Activated CD4-positive, alpha-beta T cell treated with anti-CD3 and anti-CD28 coated beads for 36 hours (primary cell): ENCODE measurements around the gene NRN1L. TPM values are rescaled to one million over a fixed set of nuclear protein-coding genes. Genes with fewer than 3 reads are reported as not detected.

ENCODE experiments used
- ATAC-seq: fragments of 200-7000 bp; cut with Tn5 transposase; one replicate; pipeline ENCODE4 v1.10.0; 2021; ENCODE audit warnings: mild to moderate bottlenecking, moderate library complexity
- CTCF ChIA-PET: fragments of 350-600 bp; sonication (Branson Sonifier 250); formaldehyde crosslinking; loops from one replicate; lab custom pipeline; 2021; ENCODE audit warnings: antibody characterized with exemption; lab: Charles Lee
- POLR2A ChIA-PET: fragments of 350-600 bp; sonication (Branson Sonifier 250); formaldehyde crosslinking; loops from one replicate; lab custom pipeline; 2021; ENCODE audit warnings: antibody characterized with exemption, inconsistent platforms; lab: Charles Lee
- DNase-seq: peaks from one replicate; pipeline ENCODE4 v3.0.0-alpha.2; 2020
- H3K27ac Mint-ChIP-seq: one replicate; pipeline ENCODE4 v1.8.0; 2021; ENCODE audit warnings: mixed read lengths
- H3K27me3 Mint-ChIP-seq: one replicate; pipeline ENCODE4 v1.8.0; 2021; ENCODE audit warnings: mixed read lengths
- H3K36me3 Mint-ChIP-seq: one replicate; pipeline ENCODE4 v1.8.0; 2021; ENCODE audit warnings: low read depth, mixed read lengths
- H3K4me1 Mint-ChIP-seq: one replicate; pipeline ENCODE4 v1.8.0; 2021; ENCODE audit warnings: mixed read lengths
- H3K4me3 Mint-ChIP-seq: one replicate; pipeline ENCODE4 v1.8.0; 2021; ENCODE audit warnings: mild to moderate bottlenecking, moderate library complexity, mixed read lengths
- H3K9me3 Mint-ChIP-seq: one replicate; pipeline ENCODE4 v1.8.0; 2021; ENCODE audit warnings: low read depth, mixed read lengths
- intact Hi-C, 2 experiments: fragments of 100-400 bp; cut with DNase I in 1 of 2; cut with micrococcal nuclease in 1 of 2; formaldehyde crosslinking; loops; one replicate each; pipeline versions ENCODE4 v1.14.2 to v1.15.1; 2022 to 2024; cut with DNase I, micrococcal nuclease
- total RNA-seq, 2 experiments: library from RNA; stranded (reverse); gene quantifications; one replicate each; pipeline ENCODE4 v1.2.3, GENCODE V29; 2021

Gene NRN1L
- total RNA-seq, 2 experiments from 2014 or later = not detected

DNA sequence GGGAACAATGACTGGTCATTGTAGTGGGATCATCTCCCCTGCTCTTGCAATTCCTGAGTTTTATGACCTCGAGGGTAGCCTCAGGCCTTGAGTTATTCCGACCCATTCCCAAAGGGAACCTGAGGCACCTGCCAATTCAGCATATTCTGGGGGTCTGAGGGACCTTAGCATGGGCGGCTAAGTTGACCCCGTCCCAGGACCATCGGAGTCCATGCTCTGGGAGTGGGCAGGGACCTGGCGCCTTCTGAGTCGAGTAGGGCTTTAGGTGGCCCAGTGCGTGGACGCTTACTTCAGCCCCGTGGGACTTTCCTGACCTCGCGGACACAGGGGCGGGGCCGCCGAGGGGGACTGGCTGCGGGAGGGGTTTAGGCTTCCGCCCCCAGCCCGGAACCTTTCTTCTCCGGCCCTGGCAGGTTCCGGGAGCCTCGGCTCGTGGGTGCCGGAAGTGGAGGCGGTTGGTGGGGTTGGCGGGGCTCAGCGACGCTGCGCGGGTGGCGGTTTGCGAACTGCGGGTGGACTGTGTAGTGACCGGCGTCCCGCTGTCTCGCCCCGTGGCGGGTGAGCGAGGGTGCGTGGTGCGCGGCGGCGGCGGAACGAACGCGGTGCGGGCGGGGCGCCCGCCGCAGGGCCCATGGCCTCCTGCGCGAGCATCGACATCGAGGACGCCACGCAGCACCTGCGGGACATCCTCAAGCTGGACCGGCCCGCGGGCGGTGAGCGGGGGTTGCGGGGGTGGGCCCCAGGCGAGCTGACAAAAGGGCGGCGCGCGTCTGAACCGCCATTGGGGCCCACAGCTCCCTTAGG, 11.9 kb upstream of the NRN1L start, which contains the start of gene EDC4:
Gene EDC4 (plus strand): TSS at position 422 of the 804 bp plus-strand sequence. CDS start 210 bp downstream, at position 632.
- Mint-ChIP-seq H3K4me1 (peaks cover 30% of the 10 kb centered on the region), H3K9me3 (no peaks in the 10 kb centered on the region), H3K4me3 (peak within 1 kb of the TSS; percentile 77), H3K27me3 (no peaks in the 10 kb centered on the region), H3K27ac (peak within 1 kb of the TSS; percentile 92), H3K36me3 (peaks cover 11% of the 10 kb centered on the region)
- ChIA-PET POLR2A (interaction anchor here (0.6 to 1.2 kb wide), 3 partner anchors 27 to 63 kb away, joined by 3 to 7 read pairs (median 3); partner anchors contain the start of gene NUTF2), CTCF (interaction anchor here (0.7 to 2.1 kb wide), 8 partner anchors 9 to 217 kb away, joined by 3 to 8 read pairs (median 4); no protein-coding TSS in a partner anchor)
- DNase-seq = peak; percentile 92
- ATAC-seq = peak; percentile 89
- intact Hi-C loops = loop anchor here (1.0 to 2.0 kb wide), 10 partner anchors 20 to 646 kb away; partner anchors contain the start of genes NUTF2 (in 2 of the 2), ATP6V0D1 (in 1 of the 2), CENPT (in 1 of the 2) and GFOD2 (in 1 of the 2)

DNA sequence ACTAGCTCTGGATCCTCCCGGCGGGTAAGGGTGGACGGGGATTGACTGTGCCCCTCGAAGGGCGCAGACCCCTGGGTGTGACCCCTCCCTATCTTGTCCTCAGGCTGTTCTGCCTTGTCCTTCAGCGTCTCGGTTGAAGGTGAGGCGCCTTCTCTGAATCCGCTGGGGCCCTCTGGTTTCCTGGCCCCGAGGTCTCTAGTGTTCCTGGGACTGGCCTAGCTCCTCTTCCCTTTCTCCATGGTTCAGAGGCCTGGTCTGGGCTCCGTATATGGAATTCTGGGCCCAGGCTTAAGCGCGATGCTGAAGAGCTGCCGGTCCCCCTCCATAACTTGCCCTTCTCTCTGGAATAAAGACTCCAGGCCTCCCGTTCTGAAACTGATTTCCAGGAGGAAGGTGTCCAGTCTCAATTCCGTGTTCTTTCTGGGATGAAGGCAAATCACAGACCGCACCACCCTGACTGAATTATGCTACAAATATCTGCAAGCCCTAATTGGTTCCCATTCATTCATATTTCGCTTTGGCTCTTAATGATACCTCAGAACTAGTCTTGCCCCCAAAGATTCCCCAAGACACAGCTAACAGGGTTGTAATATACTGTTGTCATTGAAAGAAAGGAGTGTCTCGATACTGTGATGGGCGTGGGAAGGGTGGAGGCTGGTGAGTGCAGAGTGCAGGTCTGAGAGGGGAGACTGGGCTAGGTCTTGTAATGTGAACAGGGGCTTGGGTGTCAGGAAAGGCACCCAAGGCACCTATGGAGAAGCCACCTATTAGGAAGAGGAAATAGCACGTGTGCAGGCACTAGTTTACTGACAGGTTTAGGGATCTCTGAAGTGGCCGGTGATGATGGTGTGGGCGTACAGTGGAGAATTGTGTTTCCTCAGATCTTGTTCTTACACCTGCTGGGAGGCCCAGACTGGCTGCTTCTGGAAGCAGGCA, 11.0 kb upstream of the NRN1L start:
- no peaks in the 10 kb centered on the region for H3K27me3 Mint-ChIP-seq
- CTCF ChIA-PET = interaction anchor here (0.5 to 2.1 kb wide), 11 partner anchors 8 to 983 kb away, joined by 3 to 14 read pairs (median 4); partner anchors contain the start of gene NRN1L
- peak; percentile 20 for ATAC-seq
- H3K27ac Mint-ChIP-seq = peak overlapping the region; percentile 92
- peak overlapping the region; percentile 77 for H3K4me3 Mint-ChIP-seq
- POLR2A ChIA-PET = interaction anchor here (0.6 to 1.1 kb wide), 2 partner anchors 57 to 62 kb away, joined by 3 to 7 read pairs; no protein-coding TSS in a partner anchor
- DNase-seq = peak; percentile 41
- no peaks in the 10 kb centered on the region for H3K9me3 Mint-ChIP-seq
- peaks cover 30% of the 10 kb centered on the region for H3K4me1 Mint-ChIP-seq
- peaks cover 13% of the 10 kb centered on the region for H3K36me3 Mint-ChIP-seq
- intact Hi-C loops = loop anchor here (1.0 to 2.0 kb wide), 11 partner anchors 20 to 646 kb away; partner anchors contain the start of genes NUTF2 (in 2 of the 2), ATP6V0D1 (in 1 of the 2), CENPT (in 1 of the 2) and GFOD2 (in 1 of the 2)

DNA sequence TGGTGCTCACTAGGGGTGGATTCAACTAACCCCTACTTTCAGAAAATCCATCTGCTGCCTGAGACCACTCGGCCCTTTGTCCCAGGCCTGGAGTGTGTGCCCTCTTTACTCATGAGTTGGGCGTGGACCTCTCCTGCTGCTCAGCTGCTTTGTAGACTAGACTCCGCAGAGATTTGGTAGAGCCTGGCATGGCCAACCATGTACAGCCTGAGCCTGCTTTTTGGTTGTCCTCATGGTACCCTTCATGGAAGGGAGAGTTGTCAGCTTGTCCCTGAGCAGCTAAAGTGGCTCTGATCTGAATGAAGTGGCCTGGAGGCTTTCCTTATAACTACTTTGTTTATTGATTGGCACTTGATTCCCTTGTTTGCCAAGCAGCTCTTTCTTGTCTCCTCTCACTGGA, 10.3 kb upstream of the NRN1L start:
- ATAC-seq (no peak), DNase-seq (no peak)
- Mint-ChIP-seq H3K36me3 (peaks cover 17% of the 10 kb centered on the region), H3K4me1 (peaks cover 30% of the 10 kb centered on the region), H3K4me3 (peak overlapping the region; percentile 77), H3K9me3 (no peaks in the 10 kb centered on the region), H3K27ac (peak overlapping the region; percentile 92), H3K27me3 (no peaks in the 10 kb centered on the region)
- ChIA-PET CTCF (interaction anchor here (0.7 to 2.1 kb wide), 7 partner anchors 9 to 982 kb away, joined by 3 to 14 read pairs (median 3); partner anchors contain the start of gene NRN1L), POLR2A (interaction anchor here (0.7 kb wide), 1 partner anchor 61 kb away, joined by 3 read pairs; no protein-coding TSS in a partner anchor)
- intact Hi-C loops = loop anchor here in 1 of 2 experiments (1.0 kb wide), 1 partner anchor 61 kb away; no protein-coding TSS in a partner anchor

DNA sequence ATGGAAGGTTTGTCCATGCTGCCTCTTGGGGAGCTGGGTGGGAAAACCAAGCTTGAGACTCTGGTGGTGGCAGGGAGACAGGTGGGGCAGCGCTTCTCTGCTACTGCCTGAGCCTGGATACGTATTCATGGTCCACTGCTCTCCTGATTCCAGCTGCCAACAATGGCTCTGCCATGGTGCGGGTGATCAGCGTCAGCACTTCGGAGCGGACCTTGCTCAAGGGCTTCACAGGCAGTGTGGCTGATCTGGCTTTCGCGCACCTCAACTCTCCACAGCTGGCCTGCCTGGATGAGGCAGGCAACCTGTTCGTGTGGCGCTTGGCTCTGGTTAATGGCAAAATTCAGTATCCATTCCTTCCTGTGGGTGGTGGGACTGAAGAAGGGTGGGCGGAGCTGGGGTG, 7.6 kb upstream of the NRN1L start:
- POLR2A ChIA-PET = no interaction called here
- intact Hi-C loops = no loop called here
- no peaks in the 10 kb centered on the region for H3K9me3 Mint-ChIP-seq
- H3K27me3 Mint-ChIP-seq = no peaks in the 10 kb centered on the region
- DNase-seq = no peak
- no peak for ATAC-seq
- no peak overlapping the region for H3K27ac Mint-ChIP-seq
- CTCF ChIA-PET = interaction anchor here (0.9 to 1.0 kb wide), 2 partner anchors 9 to 15 kb away, joined by 3 read pairs; no protein-coding TSS in a partner anchor
- H3K4me3 Mint-ChIP-seq = no peak overlapping the region
- peaks cover 23% of the 10 kb centered on the region for H3K36me3 Mint-ChIP-seq
- H3K4me1 Mint-ChIP-seq = peaks cover 30% of the 10 kb centered on the region

DNA sequence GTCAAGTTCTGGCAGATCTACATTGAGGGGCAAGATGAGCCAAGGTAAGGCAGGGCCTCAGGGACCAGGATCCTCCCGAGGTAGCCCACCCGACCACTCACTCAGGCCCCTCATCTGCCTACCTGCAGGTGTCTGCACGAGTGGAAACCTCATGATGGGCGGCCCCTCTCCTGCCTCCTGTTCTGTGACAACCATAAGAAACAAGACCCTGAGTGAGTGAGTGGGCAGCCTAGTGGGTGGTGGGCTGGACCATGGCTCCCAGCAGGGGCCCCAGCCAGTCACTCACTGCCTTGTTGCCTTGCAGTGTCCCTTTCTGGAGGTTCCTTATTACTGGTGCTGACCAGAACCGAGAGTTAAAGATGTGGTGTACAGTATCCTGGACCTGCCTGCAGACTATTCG, 6.5 kb upstream of the NRN1L start:
- intact Hi-C loops = no loop called here
- Mint-ChIP-seq H3K9me3 (no peaks in the 10 kb centered on the region), H3K36me3 (peaks cover 26% of the 10 kb centered on the region), H3K27ac (no peak overlapping the region), H3K4me3 (no peak overlapping the region), H3K27me3 (no peaks in the 10 kb centered on the region), H3K4me1 (peaks cover 23% of the 10 kb centered on the region)
- CTCF ChIA-PET = interaction anchor here (0.6 to 1.2 kb wide), 2 partner anchors 32 to 162 kb away, joined by 3 to 4 read pairs; no protein-coding TSS in a partner anchor
- DNase-seq = no peak
- POLR2A ChIA-PET = interaction anchor here (0.6 kb wide), 1 partner anchor 15 kb away, joined by 4 read pairs; no protein-coding TSS in a partner anchor
- no peak for ATAC-seq

DNA sequence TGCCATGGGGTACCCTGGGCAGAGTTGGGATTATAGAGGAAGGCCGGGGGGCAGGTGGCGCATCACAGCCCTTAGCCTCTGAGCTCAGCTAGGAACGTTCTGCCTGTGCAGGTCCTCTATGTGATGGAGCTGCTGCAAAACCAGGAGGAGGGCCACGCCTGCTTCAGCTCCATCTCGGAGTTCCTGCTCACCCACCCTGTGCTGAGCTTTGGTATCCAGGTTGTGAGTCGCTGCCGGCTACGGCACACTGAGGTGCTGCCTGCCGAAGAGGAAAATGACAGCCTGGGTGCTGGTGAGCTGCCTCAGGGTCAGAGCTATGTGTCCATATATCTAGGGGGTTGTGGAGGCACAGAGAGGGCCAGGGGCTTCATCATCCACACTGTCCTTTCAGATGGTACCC, 5.8 kb upstream of the NRN1L start:
- CTCF ChIA-PET = interaction anchor here (0.6 to 1.2 kb wide), 3 partner anchors 31 to 162 kb away, joined by 3 to 4 read pairs (median 3); no protein-coding TSS in a partner anchor
- DNase-seq = no peak
- Mint-ChIP-seq H3K27me3 (no peaks in the 10 kb centered on the region), H3K36me3 (peaks cover 31% of the 10 kb centered on the region), H3K9me3 (no peaks in the 10 kb centered on the region), H3K27ac (no peak overlapping the region), H3K4me3 (no peak overlapping the region), H3K4me1 (peaks cover 21% of the 10 kb centered on the region)
- intact Hi-C loops = no loop called here
- ATAC-seq = no peak
- POLR2A ChIA-PET = no interaction called here

DNA sequence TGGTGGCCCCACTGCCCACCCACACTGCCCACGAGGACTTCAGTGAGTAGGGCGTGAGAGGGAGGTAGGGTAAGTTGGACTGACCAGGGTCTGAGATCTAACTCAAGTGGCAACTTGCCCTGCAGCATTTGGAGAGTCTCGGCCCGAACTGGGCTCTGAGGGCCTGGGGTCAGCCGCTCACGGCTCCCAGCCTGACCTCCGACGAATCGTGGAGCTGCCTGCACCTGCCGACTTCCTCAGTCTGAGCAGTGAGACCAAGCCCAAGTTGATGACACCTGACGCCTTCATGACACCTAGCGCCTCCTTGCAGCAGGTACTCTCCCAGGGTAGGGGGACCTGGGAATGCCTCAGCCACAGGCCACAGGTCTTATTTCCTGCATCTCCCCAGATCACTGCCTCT, 5.2 kb upstream of the NRN1L start:
- POLR2A ChIA-PET = interaction anchor here (0.7 kb wide), 1 partner anchor 15 kb away, joined by 3 read pairs; no protein-coding TSS in a partner anchor
- no peak for DNase-seq
- peaks cover 15% of the 10 kb centered on the region for H3K4me1 Mint-ChIP-seq

DNA sequence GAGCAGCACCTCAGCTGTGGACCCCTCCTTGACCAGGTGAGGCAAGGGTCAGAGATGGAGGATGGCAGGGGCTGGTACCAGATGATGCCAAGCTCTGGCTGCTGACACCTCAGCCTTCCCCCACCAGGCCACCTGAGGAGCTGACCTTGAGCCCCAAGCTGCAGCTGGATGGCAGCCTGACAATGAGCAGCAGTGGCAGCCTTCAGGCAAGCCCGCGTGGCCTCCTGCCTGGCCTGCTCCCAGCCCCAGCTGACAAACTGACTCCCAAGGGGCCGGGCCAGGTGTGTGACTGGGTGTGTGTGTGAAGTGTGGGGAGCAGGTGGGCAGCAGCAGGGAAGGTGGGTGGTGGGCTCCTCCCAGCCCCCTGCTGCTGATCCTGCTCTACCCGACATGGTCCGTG, 4.7 kb upstream of the NRN1L start:
- Mint-ChIP-seq H3K9me3 (no peaks in the 10 kb centered on the region), H3K27ac (no peak overlapping the region), H3K4me3 (no peak overlapping the region), H3K27me3 (no peaks in the 10 kb centered on the region), H3K4me1 (peaks cover 12% of the 10 kb centered on the region), H3K36me3 (peaks cover 35% of the 10 kb centered on the region)
- ATAC-seq = no peak
- POLR2A ChIA-PET = interaction anchor here (0.7 kb wide), 1 partner anchor 16 kb away, joined by 3 read pairs; no protein-coding TSS in a partner anchor
- CTCF ChIA-PET = interaction anchor here (0.5 to 0.8 kb wide), 2 partner anchors 12 to 171 kb away, joined by 3 read pairs; no protein-coding TSS in a partner anchor
- intact Hi-C loops = no loop called here
- DNase-seq = no peak

More for the DNA sequence above, 5.2 kb upstream of the NRN1L start:
- intact Hi-C loops = no loop called here
- CTCF ChIA-PET = interaction anchor here (0.6 to 1.2 kb wide), 2 partner anchors 34 to 161 kb away, joined by 3 to 4 read pairs; no protein-coding TSS in a partner anchor
- no peak for ATAC-seq
- Mint-ChIP-seq H3K9me3 (no peaks in the 10 kb centered on the region), H3K27me3 (no peaks in the 10 kb centered on the region), H3K4me3 (no peak overlapping the region), H3K27ac (no peak overlapping the region), H3K36me3 (peaks cover 33% of the 10 kb centered on the region)

DNA sequence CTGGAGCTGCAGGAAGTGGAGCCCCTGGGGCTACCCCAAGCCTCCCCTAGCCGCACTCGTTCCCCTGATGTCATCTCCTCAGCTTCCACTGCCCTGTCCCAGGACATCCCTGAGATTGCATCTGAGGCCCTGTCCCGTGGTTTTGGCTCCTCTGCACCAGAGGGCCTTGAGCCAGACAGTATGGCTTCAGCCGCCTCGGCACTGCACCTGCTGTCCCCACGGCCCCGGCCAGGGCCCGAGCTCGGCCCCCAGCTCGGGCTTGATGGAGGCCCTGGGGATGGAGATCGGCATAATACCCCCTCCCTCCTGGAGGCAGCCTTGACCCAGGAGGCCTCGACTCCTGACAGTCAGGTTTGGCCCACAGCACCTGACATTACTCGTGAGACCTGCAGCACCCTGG, 4.1 kb upstream of the NRN1L start:
- no peak overlapping the region for H3K27ac Mint-ChIP-seq
- peaks cover 37% of the 10 kb centered on the region for H3K36me3 Mint-ChIP-seq
- peaks cover 6% of the 10 kb centered on the region for H3K4me1 Mint-ChIP-seq
- H3K4me3 Mint-ChIP-seq = no peak overlapping the region
- ChIA-PET CTCF (interaction anchor here (0.5 to 1.0 kb wide), 3 partner anchors 11 to 171 kb away, joined by 3 to 4 read pairs (median 3); no protein-coding TSS in a partner anchor), POLR2A (no interaction called here)
- DNase-seq (no peak), ATAC-seq (no peak)
- intact Hi-C loops = no loop called here
- H3K27me3 Mint-ChIP-seq = no peaks in the 10 kb centered on the region
- no peaks in the 10 kb centered on the region for H3K9me3 Mint-ChIP-seq

DNA sequence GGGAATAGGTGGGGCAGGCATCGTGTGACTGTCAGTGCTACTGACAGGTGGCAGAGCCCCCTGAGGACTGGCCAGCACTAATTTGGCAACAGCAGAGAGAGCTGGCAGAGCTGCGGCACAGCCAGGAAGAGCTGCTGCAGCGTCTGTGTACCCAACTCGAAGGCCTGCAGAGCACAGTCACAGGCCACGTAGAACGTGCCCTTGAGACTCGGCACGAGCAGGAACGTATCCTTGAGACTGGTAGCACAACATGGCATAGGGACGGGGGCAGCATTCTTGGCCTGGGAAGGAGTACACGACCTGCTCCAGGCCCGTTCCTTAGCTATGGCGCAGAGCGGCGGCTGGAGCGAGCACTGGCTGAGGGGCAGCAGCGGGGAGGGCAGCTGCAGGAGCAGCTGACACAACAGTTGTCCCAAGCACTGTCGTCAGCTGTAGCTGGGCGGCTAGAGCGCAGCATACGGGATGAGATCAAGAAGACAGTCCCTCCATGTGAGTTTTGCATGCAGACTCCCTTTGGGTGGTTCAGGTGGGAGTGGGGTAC, 3.0 kb upstream of the NRN1L start:
- no peaks in the 10 kb centered on the region for H3K9me3 Mint-ChIP-seq
- H3K4me1 Mint-ChIP-seq = no peaks in the 10 kb centered on the region
- intact Hi-C loops = loop anchor here in 1 of 2 experiments (2.0 kb wide), 1 partner anchor 159 kb away; no protein-coding TSS in a partner anchor
- no peak overlapping the region for H3K4me3 Mint-ChIP-seq
- ChIA-PET CTCF (interaction anchor here (0.6 to 3.2 kb wide), 7 partner anchors 8 to 334 kb away, joined by 3 to 17 read pairs (median 5); partner anchors contain the start of gene EDC4), POLR2A (interaction anchor here (0.9 kb wide), 1 partner anchor 11 kb away, joined by 4 read pairs; the partner anchor contains the start of gene PSKH1)
- no peak for DNase-seq
- no peaks in the 10 kb centered on the region for H3K27me3 Mint-ChIP-seq
- ATAC-seq = no peak
- H3K36me3 Mint-ChIP-seq = peaks cover 36% of the 10 kb centered on the region
- H3K27ac Mint-ChIP-seq = no peak overlapping the region
